Activated naive CD8-positive, alpha-beta T cell treated with anti-CD3 and anti-CD28 coated beads, Interleukin-2, amount 10 ng/mL, durations not matched to agents 7 days and 5 days (primary cell): ENCODE data around the gene TRPM7. TPM values are rescaled to one million over a fixed set of nuclear protein-coding genes. Genes with fewer than 3 reads are reported as not detected.
"Not testable (repeated sequence)": the region's sequence is repeated elsewhere in the genome, so short reads cannot be mapped to it uniquely, and the experiment has no call there.

Experiments
- ATAC-seq: fragments of 150-1000 bp; cut with Tn5 transposase; one replicate; pipeline ENCODE4 v1.10.0; 2021; ENCODE audit warnings: low read depth, moderate library complexity
- POLR2A ChIA-PET: fragments of 350-600 bp; sonication (Branson Sonifier 250); formaldehyde crosslinking; loops from one replicate; lab custom pipeline; 2021; ENCODE audit warnings: antibody characterized with exemption; lab: Charles Lee
- DNase-seq: peaks from one replicate; pipeline ENCODE4 v3.0.0; 2021
- H3K27ac Mint-ChIP-seq: one replicate; pipeline ENCODE4 v1.8.0; 2022; ENCODE audit warnings: mild to moderate bottlenecking, mixed read lengths
- H3K27me3 Mint-ChIP-seq: one replicate; pipeline ENCODE4 v1.8.0; 2022; ENCODE audit warnings: mild to moderate bottlenecking, moderate library complexity, mixed read lengths
- H3K36me3 Mint-ChIP-seq: one replicate; pipeline ENCODE4 v1.8.0; 2021; ENCODE audit warnings: mild to moderate bottlenecking, mixed read lengths
- H3K4me1 Mint-ChIP-seq: one replicate; pipeline ENCODE4 v1.8.0; 2021; ENCODE audit warnings: mixed read lengths
- H3K4me3 Mint-ChIP-seq: one replicate; pipeline ENCODE4 v1.8.0; 2022; ENCODE audit warnings: mild to moderate bottlenecking, moderate library complexity, mixed read lengths
- H3K9me3 Mint-ChIP-seq: one replicate; pipeline ENCODE4 v1.8.0; 2021; ENCODE audit warnings: mixed read lengths
- total RNA-seq, 2 experiments: library from RNA; stranded (reverse); gene quantifications; one replicate each; pipeline ENCODE4 v1.2.3, GENCODE V29; 2021

The TRPM7 gene, protein sequence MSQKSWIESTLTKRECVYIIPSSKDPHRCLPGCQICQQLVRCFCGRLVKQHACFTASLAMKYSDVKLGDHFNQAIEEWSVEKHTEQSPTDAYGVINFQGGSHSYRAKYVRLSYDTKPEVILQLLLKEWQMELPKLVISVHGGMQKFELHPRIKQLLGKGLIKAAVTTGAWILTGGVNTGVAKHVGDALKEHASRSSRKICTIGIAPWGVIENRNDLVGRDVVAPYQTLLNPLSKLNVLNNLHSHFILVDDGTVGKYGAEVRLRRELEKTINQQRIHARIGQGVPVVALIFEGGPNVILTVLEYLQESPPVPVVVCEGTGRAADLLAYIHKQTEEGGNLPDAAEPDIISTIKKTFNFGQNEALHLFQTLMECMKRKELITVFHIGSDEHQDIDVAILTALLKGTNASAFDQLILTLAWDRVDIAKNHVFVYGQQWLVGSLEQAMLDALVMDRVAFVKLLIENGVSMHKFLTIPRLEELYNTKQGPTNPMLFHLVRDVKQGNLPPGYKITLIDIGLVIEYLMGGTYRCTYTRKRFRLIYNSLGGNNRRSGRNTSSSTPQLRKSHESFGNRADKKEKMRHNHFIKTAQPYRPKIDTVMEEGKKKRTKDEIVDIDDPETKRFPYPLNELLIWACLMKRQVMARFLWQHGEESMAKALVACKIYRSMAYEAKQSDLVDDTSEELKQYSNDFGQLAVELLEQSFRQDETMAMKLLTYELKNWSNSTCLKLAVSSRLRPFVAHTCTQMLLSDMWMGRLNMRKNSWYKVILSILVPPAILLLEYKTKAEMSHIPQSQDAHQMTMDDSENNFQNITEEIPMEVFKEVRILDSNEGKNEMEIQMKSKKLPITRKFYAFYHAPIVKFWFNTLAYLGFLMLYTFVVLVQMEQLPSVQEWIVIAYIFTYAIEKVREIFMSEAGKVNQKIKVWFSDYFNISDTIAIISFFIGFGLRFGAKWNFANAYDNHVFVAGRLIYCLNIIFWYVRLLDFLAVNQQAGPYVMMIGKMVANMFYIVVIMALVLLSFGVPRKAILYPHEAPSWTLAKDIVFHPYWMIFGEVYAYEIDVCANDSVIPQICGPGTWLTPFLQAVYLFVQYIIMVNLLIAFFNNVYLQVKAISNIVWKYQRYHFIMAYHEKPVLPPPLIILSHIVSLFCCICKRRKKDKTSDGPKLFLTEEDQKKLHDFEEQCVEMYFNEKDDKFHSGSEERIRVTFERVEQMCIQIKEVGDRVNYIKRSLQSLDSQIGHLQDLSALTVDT (N-terminal part only)
- total RNA-seq: 10 to 100 TPM; 47.0 to 51.5 TPM

DNA sequence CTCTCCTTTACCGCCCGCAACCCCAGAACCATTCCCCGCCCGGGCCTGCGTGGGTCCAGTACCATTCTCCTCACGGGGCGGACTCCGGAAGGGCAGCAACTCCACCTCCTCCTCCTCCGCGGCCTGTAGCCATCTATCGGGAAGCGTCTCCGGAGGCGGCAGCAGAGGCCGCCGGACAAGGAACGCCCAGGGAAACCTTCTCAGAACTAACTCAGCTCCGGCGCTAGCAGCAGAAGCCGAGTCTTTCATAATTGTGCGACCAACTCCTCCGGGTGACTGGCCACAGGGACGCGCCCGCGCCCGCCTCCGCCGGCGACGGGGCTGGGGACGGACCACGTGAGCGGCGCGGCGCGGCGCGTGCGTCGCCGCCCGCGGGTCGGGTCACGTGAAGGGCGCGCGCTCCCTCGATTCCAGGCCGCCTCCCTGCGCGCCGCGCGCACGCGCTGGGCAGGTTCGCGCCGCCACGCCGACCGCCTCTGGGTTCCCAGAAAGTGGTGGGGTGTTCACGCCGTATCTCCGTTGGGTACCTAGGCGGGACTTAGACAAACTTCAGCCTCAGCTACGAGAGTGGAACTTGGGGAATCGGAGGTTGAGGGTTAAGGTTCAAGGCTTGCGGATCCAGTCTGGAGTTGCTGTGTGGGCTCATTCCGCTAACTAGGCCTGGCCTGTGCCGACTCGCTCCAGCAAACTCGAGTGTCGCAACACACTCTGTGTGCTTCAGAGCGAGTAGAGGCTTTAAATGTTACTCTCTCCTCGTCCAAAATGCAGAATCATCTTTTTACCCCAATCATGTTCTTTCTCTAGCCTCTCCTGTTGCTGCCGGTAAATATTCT, at the start of gene TRPM7:
Gene TRPM7 (minus strand): TSS at position 329 of the 833 bp plus-strand sequence. CDS start 264 bp downstream, at position 65.
- Mint-ChIP-seq H3K27ac (peak within 1 kb of the TSS; percentile 97), H3K9me3 (no peaks in the 10 kb centered on the region), H3K36me3 (peaks cover 23% of the 10 kb centered on the region), H3K27me3 (no peaks in the 10 kb centered on the region), H3K4me1 (peaks cover 28% of the 10 kb centered on the region), H3K4me3 (peak within 1 kb of the TSS; percentile 99)
- peak; percentile 96 for DNase-seq
- ATAC-seq: peak; percentile 84
- POLR2A ChIA-PET: interaction anchor here (0.6 to 1.9 kb wide), 8 partner anchors 14 to 332 kb away, joined by 3 to 6 read pairs (median 3); partner anchors contain the start of genes AP4E1, GABPB1 and SPPL2A

DNA sequence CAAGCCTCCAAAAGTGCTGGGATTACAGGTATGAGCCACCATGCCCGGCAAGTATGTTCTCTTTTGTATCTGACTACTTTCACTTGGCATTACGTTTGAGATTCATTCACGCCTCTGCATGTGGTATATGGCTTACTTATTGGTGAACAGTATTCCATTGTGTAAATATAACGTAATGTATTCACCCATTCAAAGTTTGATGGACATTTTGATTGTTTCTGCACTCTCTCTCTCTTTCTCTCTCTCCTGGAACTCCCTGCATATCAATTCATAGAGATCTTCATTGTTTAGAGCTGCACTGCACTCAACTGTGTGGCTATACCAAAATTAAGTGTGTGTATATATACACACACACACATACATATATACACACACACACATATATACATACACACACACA, 48.6 kb upstream of the TRPM7 start:
- no peaks in the 10 kb centered on the region for H3K9me3 Mint-ChIP-seq
- H3K4me1 Mint-ChIP-seq: no peaks in the 10 kb centered on the region
- H3K27me3 Mint-ChIP-seq: no peaks in the 10 kb centered on the region
- no peak for ATAC-seq
- no peak overlapping the region for H3K4me3 Mint-ChIP-seq
- no peak overlapping the region for H3K27ac Mint-ChIP-seq
- H3K36me3 Mint-ChIP-seq: peaks cover 23% of the 10 kb centered on the region
- POLR2A ChIA-PET: no interaction called here
- no peak for DNase-seq

- H3K4me3 Mint-ChIP-seq: no peak overlapping the region
- POLR2A ChIA-PET: no interaction called here
- no peaks in the 10 kb centered on the region for H3K4me1 Mint-ChIP-seq
- no peak for DNase-seq
- no peaks in the 10 kb centered on the region for H3K9me3 Mint-ChIP-seq
- no peak for ATAC-seq
- no peaks in the 10 kb centered on the region for H3K27me3 Mint-ChIP-seq
- H3K36me3 Mint-ChIP-seq: peaks cover 22% of the 10 kb centered on the region
- no peak overlapping the region for H3K27ac Mint-ChIP-seq
Measured at GRCh38 chr15:50726315-50726714, 39.7 kb upstream of the TRPM7 start.

DNA sequence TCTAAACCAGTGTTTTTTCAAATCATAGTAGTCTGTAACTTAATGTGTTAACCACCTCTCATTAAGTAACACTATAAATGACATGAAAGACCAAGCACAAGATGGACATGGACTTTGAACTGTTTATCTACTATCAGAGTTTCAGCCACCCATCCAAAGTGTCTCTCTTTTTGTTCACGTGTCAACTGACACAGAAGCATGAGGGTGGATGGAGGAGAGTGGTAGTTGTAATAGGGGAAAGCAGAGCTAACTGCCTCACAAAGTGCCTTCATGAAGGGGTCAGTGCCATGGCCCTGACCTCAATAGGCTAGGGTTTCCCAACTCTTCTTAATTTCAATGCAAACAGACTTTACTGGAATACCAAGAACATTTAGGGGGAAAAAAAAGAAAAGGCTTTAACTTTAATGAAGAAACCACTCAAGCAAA, 32.1 kb upstream of the TRPM7 start:
- DNase-seq (no peak), ATAC-seq (no peak)
- Mint-ChIP-seq H3K36me3 (peaks cover 28% of the 10 kb centered on the region), H3K27me3 (no peaks in the 10 kb centered on the region), H3K9me3 (no peaks in the 10 kb centered on the region), H3K4me3 (no peak overlapping the region), H3K4me1 (peaks cover 2% of the 10 kb centered on the region), H3K27ac (no peak overlapping the region)
- POLR2A ChIA-PET: no interaction called here

- POLR2A ChIA-PET: no interaction called here
- Mint-ChIP-seq H3K27ac (no peak overlapping the region), H3K27me3 (no peaks in the 10 kb centered on the region)
Measured at GRCh38 chr15:50712018-50712417, 25.4 kb upstream of the TRPM7 start.

DNA sequence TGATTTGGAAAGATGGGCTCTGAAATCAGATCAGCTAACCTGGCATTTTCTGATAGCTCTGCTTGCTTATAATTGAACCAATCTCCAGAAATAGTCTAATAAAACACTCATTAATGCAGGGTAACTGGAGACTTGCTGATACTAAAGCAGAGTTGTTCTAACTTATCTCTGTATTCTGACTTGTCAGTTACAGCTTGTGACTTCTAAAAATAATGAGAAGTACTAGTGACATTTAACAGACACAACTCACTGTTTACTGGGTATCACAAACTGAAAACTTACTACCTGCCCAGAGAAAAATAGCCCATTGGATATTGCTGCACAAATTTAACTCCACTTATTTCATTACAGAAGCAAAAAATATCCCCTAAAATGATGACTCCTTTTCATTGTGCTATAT, 24.0 kb upstream of the TRPM7 start:
- ATAC-seq (no peak), DNase-seq (no peak)
- Mint-ChIP-seq H3K4me3 (no peak overlapping the region), H3K36me3 (peaks cover 3% of the 10 kb centered on the region), H3K9me3 (no peaks in the 10 kb centered on the region), H3K4me1 (peaks cover 5% of the 10 kb centered on the region), H3K27ac (no peak overlapping the region), H3K27me3 (no peaks in the 10 kb centered on the region)
- POLR2A ChIA-PET: no interaction called here

More at GRCh38 chr15:50712018-50712417, 25.4 kb upstream of the TRPM7 start:
- DNase-seq: no peak
- no peak for ATAC-seq
- no peak overlapping the region for H3K4me3 Mint-ChIP-seq
- H3K36me3 Mint-ChIP-seq: peaks cover 2% of the 10 kb centered on the region
- H3K4me1 Mint-ChIP-seq: peaks cover 3% of the 10 kb centered on the region
- no peaks in the 10 kb centered on the region for H3K9me3 Mint-ChIP-seq

DNA sequence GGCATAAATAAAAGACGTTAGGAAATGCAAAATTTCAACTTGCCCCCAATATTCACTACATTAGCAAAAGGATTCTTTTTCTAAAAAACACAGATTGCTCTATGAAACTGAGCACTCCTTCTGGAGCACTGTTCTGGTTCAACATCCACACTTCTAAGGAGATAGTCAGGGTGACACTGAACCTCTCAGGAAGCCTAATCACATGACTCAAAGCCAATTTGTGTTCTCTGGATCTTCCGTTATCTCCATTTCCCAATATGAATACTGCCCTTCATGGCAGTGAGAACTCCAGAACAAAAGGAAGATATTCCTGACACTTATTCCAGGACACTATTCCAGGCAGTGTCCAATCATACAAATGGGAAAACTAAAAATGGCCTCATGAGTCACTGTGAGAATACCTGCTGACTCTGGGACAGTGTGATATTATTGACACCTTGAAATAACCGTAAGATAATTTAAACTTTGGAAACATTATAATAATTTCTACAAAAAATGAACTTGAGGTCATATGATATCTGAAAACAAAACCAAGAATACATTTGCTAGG, 21.4 kb upstream of the TRPM7 start:
- Mint-ChIP-seq H3K27me3 (no peaks in the 10 kb centered on the region), H3K27ac (no peak overlapping the region), H3K4me3 (no peak overlapping the region), H3K4me1 (peaks cover 5% of the 10 kb centered on the region), H3K9me3 (no peaks in the 10 kb centered on the region), H3K36me3 (peaks cover 1% of the 10 kb centered on the region)
- ATAC-seq: no peak
- no peak for DNase-seq
- POLR2A ChIA-PET: no interaction called here

- ATAC-seq: no peak
- no peak overlapping the region for H3K4me3 Mint-ChIP-seq
- no peak for DNase-seq
- H3K27ac Mint-ChIP-seq: no peak overlapping the region
- H3K4me1 Mint-ChIP-seq: peaks cover 1% of the 10 kb centered on the region
- peaks cover 7% of the 10 kb centered on the region for H3K36me3 Mint-ChIP-seq
- POLR2A ChIA-PET: no interaction called here
- no peaks in the 10 kb centered on the region for H3K27me3 Mint-ChIP-seq
- H3K9me3 Mint-ChIP-seq: no peaks in the 10 kb centered on the region
Measured at GRCh38 chr15:50702762-50703334, 16.3 kb upstream of the TRPM7 start.

GRCh38 chr15:50698101-50698500, 11.5 kb upstream of the TRPM7 start:
- Mint-ChIP-seq H3K4me3 (no peak overlapping the region), H3K27ac (no peak overlapping the region), H3K9me3 (no peaks in the 10 kb centered on the region), H3K27me3 (no peaks in the 10 kb centered on the region), H3K4me1 (no peaks in the 10 kb centered on the region), H3K36me3 (peaks cover 5% of the 10 kb centered on the region)
- POLR2A ChIA-PET: no interaction called here
- ATAC-seq: no peak
- no peak for DNase-seq

DNA sequence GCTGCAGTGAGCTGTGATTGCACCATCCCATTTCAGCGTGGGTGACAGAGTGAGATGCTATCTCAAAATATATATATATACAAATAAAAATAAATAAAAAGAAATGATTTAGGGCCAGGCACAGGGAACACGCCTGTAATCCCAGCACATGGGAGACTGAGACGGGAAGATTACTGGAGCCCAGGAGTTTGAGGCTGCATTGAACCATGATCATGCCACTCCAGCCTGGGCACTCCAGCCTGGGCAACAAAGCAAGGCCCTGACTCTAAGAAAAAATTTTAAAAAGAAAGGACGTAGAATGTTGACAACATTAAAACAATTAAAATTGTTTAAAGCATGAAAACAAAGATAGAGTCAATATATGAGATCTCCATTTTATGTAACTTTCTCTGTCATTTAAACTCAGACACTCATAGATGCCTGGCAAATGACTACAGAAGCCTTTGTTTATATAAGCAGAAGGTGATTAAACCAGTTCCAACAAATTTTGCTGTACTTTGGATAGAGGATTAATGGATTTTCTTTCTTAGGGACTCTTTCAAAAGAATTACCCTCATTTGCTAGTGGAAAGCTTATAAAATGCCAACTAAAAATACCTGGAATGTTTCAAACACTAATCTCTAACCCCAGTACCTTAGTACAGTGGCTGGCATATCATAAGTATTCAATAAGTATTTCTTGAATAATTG, 10.7 kb upstream of the TRPM7 start:
- DNase-seq: no peak
- POLR2A ChIA-PET: no interaction called here
- Mint-ChIP-seq H3K4me3 (no peak overlapping the region), H3K27ac (no peak overlapping the region), H3K36me3 (peaks cover 5% of the 10 kb centered on the region), H3K9me3 (no peaks in the 10 kb centered on the region), H3K27me3 (no peaks in the 10 kb centered on the region), H3K4me1 (no peaks in the 10 kb centered on the region)
- ATAC-seq: no peak

- H3K4me1 Mint-ChIP-seq, H3K27ac Mint-ChIP-seq, H3K9me3 Mint-ChIP-seq, H3K4me3 Mint-ChIP-seq, DNase-seq, POLR2A ChIA-PET, ATAC-seq, H3K36me3 Mint-ChIP-seq, H3K27me3 Mint-ChIP-seq: not testable (repeated sequence)
Measured at GRCh38 chr15:50694634-50695165, 8.1 kb upstream of the TRPM7 start.
